Fibroblast of peridontal ligament (primary cell): ENCODE measurements around the gene WNT3A.
A peak's percentile ranks its signal among the peaks of the same experiment; 100 is the strongest.

ENCODE experiments used
- DNase-seq: peaks from one replicate; pipeline ENCODE4 v3.0.0-alpha.2; 2010; ENCODE audit errors: extremely low read depth

Gene WNT3A

DNA sequence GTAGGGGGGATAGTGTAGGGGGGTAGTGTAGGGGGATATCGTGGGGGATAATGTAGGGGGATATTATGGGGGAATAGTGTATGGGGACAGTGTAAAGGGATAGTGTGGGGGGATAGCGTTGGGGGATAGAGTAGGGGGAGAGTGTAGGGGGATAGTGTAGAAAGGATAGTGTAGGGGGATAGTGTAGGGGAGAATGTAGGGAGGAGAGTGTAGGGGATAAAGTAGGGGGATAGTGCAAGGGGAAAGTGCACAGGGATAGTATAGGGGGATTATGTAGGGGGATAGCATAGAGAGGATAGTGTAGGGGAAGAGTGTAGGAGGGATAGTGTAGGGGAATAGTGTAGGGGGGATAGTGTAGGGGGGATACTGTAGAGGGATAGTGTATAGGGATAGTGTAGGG lies 63.4 kb downstream of the WNT3A start:
- no peak for DNase-seq

- DNase-seq: no peak
Measured at GRCh38 chr1:228070851-228071250, 64.1 kb downstream of the WNT3A start.

DNA sequence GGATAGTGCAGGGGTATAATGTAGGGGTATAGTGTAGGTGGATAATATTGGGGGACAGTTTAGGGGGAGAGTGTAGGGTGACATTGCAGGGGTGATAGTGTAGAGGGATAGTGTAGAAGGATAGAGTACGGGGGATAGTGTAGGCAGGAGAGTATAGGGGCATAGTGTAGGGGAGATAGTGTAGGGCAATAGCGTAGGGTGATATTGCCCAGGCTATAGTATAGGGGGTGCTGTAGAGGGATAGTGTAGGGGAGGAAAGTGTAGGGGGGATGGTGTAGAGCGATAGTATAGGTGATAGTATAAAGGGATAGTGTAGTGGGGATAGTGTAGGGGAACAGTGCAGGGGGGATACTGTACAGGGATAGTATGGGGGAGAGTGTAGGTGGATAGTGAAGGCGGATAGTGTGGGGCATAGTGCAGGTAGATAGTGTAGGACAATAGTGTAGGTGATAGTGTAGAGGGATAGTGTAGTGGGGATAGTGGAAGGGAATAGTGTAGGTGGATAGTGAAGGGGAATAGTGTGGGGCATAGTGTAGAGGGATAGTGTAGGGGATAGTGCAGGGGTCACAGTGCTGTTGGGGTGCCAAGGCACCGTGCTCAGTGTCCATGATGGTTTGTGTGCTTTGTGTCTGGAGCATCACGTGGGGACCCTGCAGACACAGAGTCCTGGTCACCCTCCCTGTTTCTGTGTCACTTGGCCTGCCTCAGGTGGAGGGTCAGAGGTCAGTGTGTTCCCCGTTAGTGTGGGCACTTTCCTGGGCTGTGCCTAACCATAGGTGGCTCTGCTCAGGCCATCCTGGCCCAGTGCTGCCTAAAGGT lies 65.2 kb downstream of the WNT3A start:
- no peak for DNase-seq

GRCh38 chr1:228072658-228073043 lies 65.9 kb downstream of the WNT3A start:
- DNase-seq: no peak

DNA sequence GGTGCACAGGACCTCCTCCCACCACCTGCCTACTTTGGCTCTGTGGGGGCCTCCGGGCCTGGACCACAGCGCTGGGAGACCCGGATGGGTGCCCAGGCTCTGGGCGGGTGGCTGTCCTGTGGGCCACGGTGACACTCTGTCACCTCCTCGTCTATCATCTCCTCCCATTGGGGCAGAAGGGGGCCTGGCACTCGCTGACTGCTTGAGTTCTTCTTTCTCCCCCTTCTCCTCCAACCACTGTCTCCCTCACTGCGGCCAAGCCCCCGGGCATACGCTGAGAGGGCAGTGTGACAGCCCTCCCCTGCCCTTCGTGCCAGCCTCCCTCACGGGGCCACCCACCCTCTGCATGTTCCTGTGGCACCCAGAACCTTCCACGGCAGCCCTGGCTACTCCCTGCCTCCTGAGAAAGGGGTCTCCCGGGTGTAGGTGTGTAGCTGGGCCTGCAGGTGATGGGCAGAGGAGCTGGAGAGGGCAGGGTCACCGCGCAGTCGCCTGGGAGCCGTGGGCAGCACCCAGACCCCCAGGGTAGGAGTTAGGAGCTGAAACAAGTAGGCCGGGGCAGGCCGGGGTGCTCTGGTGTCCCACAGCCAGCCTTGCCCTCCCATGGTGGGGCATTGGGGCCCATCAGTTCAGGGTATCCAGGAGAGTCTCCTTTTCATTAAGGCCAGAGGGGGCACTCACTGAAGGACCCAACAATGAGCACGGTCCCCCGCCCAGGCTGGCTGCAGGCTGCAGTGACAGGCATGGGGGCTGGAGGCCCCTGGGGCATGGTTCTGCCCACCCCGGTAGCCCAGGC lies 66.5 kb downstream of the WNT3A start:
- DNase-seq: no peak

GRCh38 chr1:228073857-228074545 lies 67.2 kb downstream of the WNT3A start:
- no peak for DNase-seq

- DNase-seq: no peak
Measured at GRCh38 chr1:228074954-228075730, 68.3 kb downstream of the WNT3A start.

DNA sequence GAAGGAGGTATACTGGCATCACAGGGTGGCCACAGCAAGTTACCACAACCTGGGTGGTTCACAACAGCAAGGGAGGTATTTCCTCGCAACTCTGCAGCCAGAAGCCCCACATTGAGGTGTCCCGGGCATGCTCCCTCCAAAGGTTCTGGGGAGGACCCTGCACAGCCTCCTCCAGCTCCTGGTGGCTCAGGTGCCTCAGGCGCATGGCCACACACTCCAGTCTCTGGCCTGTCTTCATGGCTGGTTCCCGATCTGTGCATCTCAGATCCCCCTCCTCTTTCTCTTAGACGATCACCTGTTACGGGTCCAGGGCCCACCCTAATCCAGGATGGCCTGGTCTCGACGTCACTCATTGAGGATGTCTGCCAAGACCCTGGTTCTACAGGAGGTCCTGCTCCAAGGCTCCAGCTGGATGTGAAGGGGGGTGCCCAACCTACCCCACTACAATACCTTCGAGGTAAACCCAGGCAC lies 69.0 kb downstream of the WNT3A start:
- no peak for DNase-seq

GRCh38 chr1:228076796-228077430 lies 70.1 kb downstream of the WNT3A start:
- no peak for DNase-seq

- no peak for DNase-seq
Measured at GRCh38 chr1:228077565-228078330, 71.0 kb downstream of the WNT3A start.

GRCh38 chr1:228079013-228079412 lies 72.2 kb downstream of the WNT3A start:
- DNase-seq: no peak

DNA sequence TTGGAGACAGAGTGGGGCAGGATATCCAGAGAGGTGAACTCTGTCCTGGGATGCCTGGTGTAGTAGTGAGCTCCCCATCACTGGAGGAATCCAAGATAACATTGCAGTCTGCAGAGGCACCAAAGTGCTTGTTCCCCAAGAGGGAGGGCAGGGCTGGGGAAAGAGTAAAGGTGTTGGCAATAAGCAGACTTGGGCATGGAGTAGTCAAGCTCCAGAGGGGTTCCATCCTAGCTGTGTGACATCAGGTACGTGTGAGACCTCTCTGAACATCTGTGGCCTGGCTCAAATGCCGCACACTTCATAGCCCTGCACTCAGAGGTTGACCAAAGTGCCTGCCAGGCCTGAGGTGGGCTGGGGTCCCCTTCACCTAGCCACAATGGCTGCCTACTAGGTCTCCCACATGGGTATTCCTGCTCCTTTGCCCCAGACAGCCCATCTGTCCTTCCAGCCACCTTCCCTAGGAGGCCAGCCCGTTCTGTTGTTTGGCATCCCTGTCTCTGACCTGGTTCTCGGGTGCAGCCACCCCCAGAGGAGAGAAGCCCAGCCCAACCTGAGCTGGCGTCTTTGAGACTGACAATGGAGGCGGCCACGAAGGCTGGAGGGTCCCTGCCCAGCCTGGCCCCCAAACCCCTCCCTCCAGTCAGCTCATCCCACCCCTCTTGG lies 72.9 kb downstream of the WNT3A start:
- DNase-seq: no peak

DNA sequence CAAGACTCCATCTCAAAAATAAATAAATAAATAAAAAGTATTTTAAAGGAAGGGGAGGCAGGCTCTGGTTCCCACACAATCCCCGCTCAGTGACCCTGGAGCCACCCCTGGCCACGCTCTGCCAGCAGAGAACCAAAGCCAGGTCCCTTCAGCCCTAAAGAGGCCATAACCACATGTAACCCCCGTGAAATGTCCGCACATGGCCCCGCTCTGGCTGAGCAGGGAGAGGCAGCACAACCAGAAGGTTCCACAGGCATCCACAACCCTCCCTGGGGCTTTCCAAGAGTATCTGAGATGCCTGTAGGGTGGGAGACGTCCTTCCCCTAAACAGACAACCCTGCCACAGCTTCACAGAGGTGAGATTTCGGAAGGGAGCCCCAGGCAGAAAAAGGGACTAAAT lies 74.3 kb downstream of the WNT3A start:
- DNase-seq: no peak

GRCh38 chr1:228081578-228082213 lies 74.9 kb downstream of the WNT3A start:
- no peak for DNase-seq

- peak; percentile 89 for DNase-seq
Measured at GRCh38 chr1:228082214-228082917, 75.6 kb downstream of the WNT3A start, which contains the start of gene ARF1. Gene ARF1, plus strand, starts transcription at chr1:228082708. Its CDS starts 14,407 bp downstream, at chr1:228097115.

DNA sequence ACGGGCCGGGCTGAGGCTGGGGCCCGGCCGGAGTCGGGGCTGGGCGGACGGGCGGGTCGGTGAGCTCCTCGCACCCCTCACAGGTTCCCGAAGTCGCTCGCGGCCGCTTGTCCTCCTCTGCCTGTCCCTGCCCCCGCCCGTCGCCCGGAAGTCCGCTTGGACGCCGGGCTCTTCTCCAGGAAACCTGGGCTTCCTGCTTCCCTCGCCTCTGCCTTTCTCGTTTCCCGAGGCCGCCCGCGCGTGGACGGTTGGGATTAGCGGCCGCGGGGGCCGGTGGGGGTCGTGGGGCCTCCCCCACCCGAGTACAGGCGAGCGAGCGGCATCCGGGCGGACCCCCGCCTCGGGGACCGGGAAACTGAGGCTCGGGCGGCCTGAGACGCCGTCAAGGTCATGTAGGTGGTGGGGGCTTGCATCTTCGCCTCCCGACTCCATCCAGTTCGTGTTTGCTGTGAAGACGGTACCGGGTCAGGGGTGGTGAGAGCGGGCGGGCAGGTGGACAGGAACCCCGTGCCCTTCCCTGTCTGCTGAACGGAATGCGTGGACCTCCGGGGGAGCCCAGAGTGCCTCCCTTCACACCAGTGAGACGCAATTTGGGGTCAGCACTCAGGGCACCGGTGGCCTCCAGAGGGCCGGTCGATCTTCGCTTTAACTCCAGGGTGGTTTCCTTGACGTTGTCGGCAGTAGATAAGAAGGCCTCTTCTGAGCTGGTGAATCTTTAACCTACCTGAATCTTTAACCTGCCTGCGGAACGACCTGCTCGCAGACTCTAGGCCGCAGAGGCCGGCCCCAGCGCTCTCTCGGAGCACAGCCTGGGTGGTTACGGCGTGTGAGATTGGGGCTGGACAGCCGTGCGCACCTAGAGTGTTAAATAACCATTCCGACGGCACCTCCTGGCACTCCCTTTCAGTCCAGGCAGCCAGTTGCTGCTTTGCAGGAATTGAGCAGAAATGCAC lies 76.4 kb downstream of the WNT3A start:
- no peak for DNase-seq

GRCh38 chr1:228083871-228084278 lies 77.1 kb downstream of the WNT3A start:
- DNase-seq: no peak
